ENCODE results near the gene CSTF2T. TPM values are rescaled to one million over a fixed set of nuclear protein-coding genes. Genes with fewer than 3 reads are reported as not detected.

The CSTF2T gene
- total RNA-seq, 1 donor = 14.8 TPM

GRCh38 chr10:51649064-51649463 lies 50.3 kb downstream of the CSTF2T start:
- no peak for DNase-seq (ENCODE audit: insufficient read length, low spot score, missing footprints)
- Histone ChIP-seq H3K27me3 (ENCODE audit: insufficient read depth, low read length) (no peaks in the 10 kb centered on the region), H4K20me1 (ENCODE audit: insufficient read depth, low read length) (no peaks in the 10 kb centered on the region), H3K4me3 (ENCODE audit: insufficient read depth, low read length) (no peak overlapping the region), H3K9me3 (ENCODE audit: low read depth, low read length) (no peaks in the 10 kb centered on the region), H2AFZ (ENCODE audit: low read length) (no peak overlapping the region), H3K36me3 (ENCODE audit: insufficient read depth, low read length) (no peaks in the 10 kb centered on the region), H3K4me1 (ENCODE audit: insufficient read depth, low read length) (no peaks in the 10 kb centered on the region), H3K27ac (ENCODE audit: low read depth, low read length) (no peak overlapping the region), H3K4me2 (ENCODE audit: insufficient read depth, low read length) (no peak overlapping the region), H3K79me2 (ENCODE audit: insufficient read depth, low read length) (no peaks in the 10 kb centered on the region)
- no peak for TF ChIP-seq CTCF (IDR thresholded peaks at IDR 0.05; ENCODE audit: extremely low read depth, low read depth, low read length)

Measured in osteoblast (primary cell).